SK-N-SH treated with all-trans-retinoic acid at 6 μM for 48 hours (cell line): Measurements from ENCODE around the gene SLC26A2.

Experiments used
- ATAC-seq: fragments of 200-7000 bp; cut with Tn5 transposase; 3 replicates; pipeline ENCODE4 v1.9.1; 2020; ENCODE audit warnings: mild to moderate bottlenecking, moderate library complexity
- BACH2 ChIP-seq: fragments of 250-450 bp; sonication (Bioruptor Pico); IDR thresholded peaks from 2 replicates; pipeline ENCODE4 v1.9.0; 2021; ENCODE audit warnings: mild to moderate bottlenecking, borderline replicate concordance
- CREB5 ChIP-seq: fragments of 250-450 bp; sonication (Bioruptor Pico); IDR thresholded peaks from 2 replicates; pipeline ENCODE4 v1.5.1; 2020; ENCODE audit warnings: low read depth, mild to moderate bottlenecking, moderate library complexity
- CSDC2 ChIP-seq: fragments of 250-450 bp; sonication (Bioruptor Pico); IDR thresholded peaks from 2 replicates; pipeline ENCODE4 v1.5.0; 2020; ENCODE audit warnings: mild to moderate bottlenecking, moderate library complexity
- CSRNP3 ChIP-seq: fragments of 250-450 bp; sonication (Bioruptor Pico); IDR thresholded peaks from 2 replicates; pipeline ENCODE4 v1.5.1; 2021; ENCODE audit warnings: mild to moderate bottlenecking, moderate library complexity
- ESRRG ChIP-seq: fragments of 250-450 bp; sonication (Bioruptor Pico); IDR thresholded peaks from 2 replicates; pipeline ENCODE4 v1.6.1; 2021; ENCODE audit warnings: mild to moderate bottlenecking
- GLIS3 ChIP-seq: fragments of 250-450 bp; sonication (Bioruptor Pico); IDR thresholded peaks from 2 replicates; pipeline ENCODE4 v1.5.0; 2020; ENCODE audit warnings: mild to moderate bottlenecking, moderate library complexity
- ISL1 ChIP-seq: fragments of 250-450 bp; sonication (Bioruptor Pico); IDR thresholded peaks from 2 replicates; pipeline ENCODE4 v2.1.2; 2022; ENCODE audit warnings: mild to moderate bottlenecking, moderate library complexity
- PATZ1 ChIP-seq: fragments of 250-450 bp; sonication (Bioruptor Pico); IDR thresholded peaks from 2 replicates; pipeline ENCODE4 v1.8.0; 2020; ENCODE audit warnings: mild to moderate bottlenecking, moderate library complexity, borderline replicate concordance
- RARB ChIP-seq: fragments of 250-450 bp; sonication (Bioruptor Pico); IDR thresholded peaks from 2 replicates; pipeline ENCODE4 v1.8.0; 2021; ENCODE audit warnings: mild to moderate bottlenecking, moderate library complexity
- SNAI2 ChIP-seq: fragments of 250-450 bp; sonication (Bioruptor Pico); IDR thresholded peaks from 2 replicates; pipeline ENCODE4 v1.5.0; 2020; ENCODE audit warnings: mild to moderate bottlenecking, moderate library complexity
- TCF4 ChIP-seq: fragments of 250-450 bp; sonication (Bioruptor Pico); IDR thresholded peaks from 2 replicates; pipeline ENCODE4 v1.8.0; 2021; ENCODE audit warnings: mild to moderate bottlenecking, moderate library complexity, borderline replicate concordance
- TOX ChIP-seq: fragments of 250-450 bp; sonication (Bioruptor Pico); IDR thresholded peaks from 2 replicates; pipeline ENCODE4 v1.8.0; 2021; ENCODE audit warnings: mild to moderate bottlenecking, moderate library complexity, borderline replicate concordance
- TSHZ2 ChIP-seq: fragments of 250-450 bp; sonication (Bioruptor Pico); IDR thresholded peaks from 2 replicates; pipeline ENCODE4 v1.5.0; 2020; ENCODE audit warnings: mild to moderate bottlenecking, moderate library complexity
- ZC3H10 ChIP-seq: fragments of 250-450 bp; sonication (Bioruptor Pico); IDR thresholded peaks from 2 replicates; pipeline ENCODE4 v1.5.1; 2021; ENCODE audit warnings: mild to moderate bottlenecking, moderate library complexity
- ZFP3 ChIP-seq: fragments of 250-450 bp; sonication (Bioruptor Pico); IDR thresholded peaks from 2 replicates; pipeline ENCODE4 v1.5.0; 2020; ENCODE audit warnings: mild to moderate bottlenecking, moderate library complexity
- ZFP30 ChIP-seq: fragments of 450-650 bp; formaldehyde crosslinking; IDR thresholded peaks from 2 replicates; pipeline ENCODE4 v1.5.0; 2022; ENCODE audit warnings: mild to moderate bottlenecking, moderate library complexity
- ZNF565 ChIP-seq: fragments of 450-650 bp; formaldehyde crosslinking; conservative IDR thresholded peaks from 2 replicates; pipeline ENCODE4 v1.5.0; 2020; ENCODE audit warnings: low read depth, mild to moderate bottlenecking, moderate library complexity
- ZNF70 ChIP-seq: fragments of 450-650 bp; formaldehyde crosslinking; IDR thresholded peaks from 2 replicates; pipeline ENCODE4 v1.5.0; 2020; ENCODE audit warnings: mild to moderate bottlenecking, moderate library complexity
- ZNF8 ChIP-seq: fragments of 450-650 bp; formaldehyde crosslinking; IDR thresholded peaks from 2 replicates; pipeline ENCODE4 v1.5.0; 2020; ENCODE audit warnings: mild to moderate bottlenecking, moderate library complexity

SLC26A2 gene

GRCh38 chr5:150013931-150014330 is 53.4 kb downstream of the SLC26A2 start:
- TF ChIP-seq BACH2 (no peak), ESRRG (no peak), CSRNP3 (no peak), PATZ1 (CRISPR knock-in tag) (no peak), GLIS3 (CRISPR knock-in tag) (no peak), ISL1 (CRISPR knock-in tag) (no peak), ZNF8 (no peak), TOX (no peak), ZFP30 (no peak), ZFP3 (CRISPR knock-in tag) (no peak), RARB (CRISPR knock-in tag) (no peak), ZC3H10 (CRISPR knock-in tag) (no peak), ZNF565 (CRISPR knock-in tag) (no peak)
- no peak for ATAC-seq

GRCh38 chr5:150014456-150014855 is 53.9 kb downstream of the SLC26A2 start:
- no peak for ATAC-seq

More at GRCh38 chr5:150014456-150014855, 53.9 kb downstream of the SLC26A2 start:
- TF ChIP-seq RARB (CRISPR knock-in tag) (no peak), BACH2 (no peak), SNAI2 (CRISPR knock-in tag) (no peak), PATZ1 (CRISPR knock-in tag) (no peak), CREB5 (CRISPR knock-in tag) (no peak), ESRRG (no peak), TSHZ2 (CRISPR knock-in tag) (no peak), GLIS3 (CRISPR knock-in tag) (no peak), ZNF8 (no peak), ZNF70 (CRISPR knock-in tag) (no peak), TCF4 (CRISPR knock-in tag) (no peak), TOX (no peak), CSDC2 (no peak)
